ENCODE data around the gene PACS2.
"Not testable (repeated sequence)": the region's sequence is repeated elsewhere in the genome, so short reads cannot be mapped to it uniquely, and the experiment has no call there.

PACS2 gene

DNA sequence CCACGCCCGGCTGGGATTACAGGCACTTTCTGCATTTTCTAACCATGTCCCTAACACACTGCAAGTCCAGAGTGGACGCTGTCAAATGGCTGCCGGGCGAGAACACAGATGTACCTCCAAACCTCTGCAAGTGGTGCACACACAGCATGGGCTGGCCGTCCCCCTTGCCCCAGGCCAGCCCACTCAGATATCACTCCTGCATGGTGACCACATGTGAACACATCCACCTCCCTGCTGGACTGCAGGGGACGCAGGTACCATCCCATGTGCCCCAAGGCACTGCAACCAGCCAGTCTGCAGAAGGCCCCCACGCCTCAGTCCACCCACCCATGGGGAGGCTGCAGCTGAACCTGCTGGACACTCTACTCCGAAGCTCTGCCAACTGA, 27.8 kb upstream of the PACS2 start:
- Histone ChIP-seq H3K36me3 (peaks cover 4% of the 10 kb centered on the region; the same call in 1 of the 2 replicates), H3K27ac (peak overlapping the region; percentile 47; the same call in 1 of the 2 replicates), H3K9me3 (no peaks in the 10 kb centered on the region), H3K4me1 (peaks cover 100% of the 10 kb centered on the region), H3K9ac (no peak overlapping the region), H3K4me3 (no peak overlapping the region), H3K4me2 (peak overlapping the region; percentile 88), H3K27me3 (no peaks in the 10 kb centered on the region), H4K20me1 (peaks cover 80% of the 10 kb centered on the region)
- no peak for TF ChIP-seq Cebpa-rat (IDR thresholded peaks at IDR 0.05)

DNA sequence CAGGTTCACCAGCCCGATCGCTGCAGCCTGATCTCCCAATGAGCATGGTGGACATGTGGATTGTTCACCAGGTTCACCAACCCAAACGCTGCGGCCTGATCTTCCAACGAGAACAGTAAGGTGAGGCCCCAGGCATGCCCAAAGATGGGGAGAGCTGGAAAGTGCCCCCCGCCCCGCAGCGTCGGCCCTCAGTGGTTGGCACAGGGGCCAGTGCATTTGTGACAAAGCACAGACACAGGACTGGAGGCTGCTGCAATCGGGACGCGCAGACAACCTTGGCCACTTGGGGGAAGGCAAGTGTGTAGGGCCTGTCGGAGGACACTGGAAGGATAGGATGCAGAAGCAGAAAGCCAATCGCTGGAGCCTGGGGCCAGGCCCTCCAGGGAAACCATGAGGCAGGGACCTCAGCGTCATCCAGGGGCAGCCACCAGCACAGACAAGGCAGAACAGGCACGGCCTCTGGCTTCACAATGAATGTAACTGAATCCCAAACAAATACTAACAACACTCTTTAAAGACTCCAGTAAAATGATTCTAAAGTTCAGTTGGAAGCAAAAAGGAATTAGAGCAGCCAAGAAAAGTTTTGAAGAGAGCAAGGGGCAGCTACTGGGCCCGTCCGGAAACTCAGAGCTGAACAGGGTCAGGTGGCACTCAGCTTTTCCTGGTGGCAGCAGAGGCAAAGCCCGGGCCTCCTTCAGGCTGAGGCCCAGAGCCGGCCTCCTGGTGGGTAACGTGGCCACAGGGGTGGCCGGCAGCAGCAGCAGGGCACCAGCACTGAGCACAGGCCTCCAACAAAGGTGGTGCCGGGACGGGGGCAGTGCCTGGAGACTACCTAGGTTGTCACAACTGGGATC, 27.1 kb upstream of the PACS2 start:
- H3K9ac ChIP-seq = peak overlapping the region; percentile 48; the same call in 1 of the 2 replicates
- TF ChIP-seq Cebpa-rat (IDR thresholded peaks at IDR 0.05) = no peak
- no peaks in the 10 kb centered on the region for H3K27me3 ChIP-seq
- H3K4me1 ChIP-seq = peaks cover 100% of the 10 kb centered on the region
- H3K9me3 ChIP-seq = no peaks in the 10 kb centered on the region
- no peak overlapping the region for H3K4me3 ChIP-seq
- peak overlapping the region; percentile 88 for H3K4me2 ChIP-seq
- H4K20me1 ChIP-seq = peaks cover 81% of the 10 kb centered on the region
- peak overlapping the region; percentile 72 for H3K27ac ChIP-seq
- H3K36me3 ChIP-seq = peaks cover 4% of the 10 kb centered on the region; the same call in 1 of the 2 replicates

- not testable (repeated sequence) for H3K9me3 ChIP-seq, H3K27me3 ChIP-seq, H3K4me3 ChIP-seq, H3K36me3 ChIP-seq, H3K27ac ChIP-seq, H3K9ac ChIP-seq
- Histone ChIP-seq H4K20me1 (peaks cover 81% of the 10 kb centered on the region), H3K4me1 (peaks cover 100% of the 10 kb centered on the region), H3K4me2 (peak overlapping the region; percentile 93)
Measured at GRCh38 chr14:105288936-105289335, 25.6 kb upstream of the PACS2 start.

GRCh38 chr14:105290621-105291346, 23.8 kb upstream of the PACS2 start:
- no peaks in the 10 kb centered on the region for H3K9me3 ChIP-seq
- H4K20me1 ChIP-seq = peaks cover 92% of the 10 kb centered on the region
- peak overlapping the region; percentile 93 for H3K4me2 ChIP-seq
- no peak for TF ChIP-seq Cebpa-rat (IDR thresholded peaks at IDR 0.05)
- no peaks in the 10 kb centered on the region for H3K27me3 ChIP-seq
- peaks cover 4% of the 10 kb centered on the region; the same call in 1 of the 2 replicates for H3K36me3 ChIP-seq
- peak overlapping the region; percentile 42 for H3K9ac ChIP-seq
- peak overlapping the region; percentile 89 for H3K27ac ChIP-seq
- H3K4me3 ChIP-seq = no peak overlapping the region
- peaks cover 100% of the 10 kb centered on the region for H3K4me1 ChIP-seq

DNA sequence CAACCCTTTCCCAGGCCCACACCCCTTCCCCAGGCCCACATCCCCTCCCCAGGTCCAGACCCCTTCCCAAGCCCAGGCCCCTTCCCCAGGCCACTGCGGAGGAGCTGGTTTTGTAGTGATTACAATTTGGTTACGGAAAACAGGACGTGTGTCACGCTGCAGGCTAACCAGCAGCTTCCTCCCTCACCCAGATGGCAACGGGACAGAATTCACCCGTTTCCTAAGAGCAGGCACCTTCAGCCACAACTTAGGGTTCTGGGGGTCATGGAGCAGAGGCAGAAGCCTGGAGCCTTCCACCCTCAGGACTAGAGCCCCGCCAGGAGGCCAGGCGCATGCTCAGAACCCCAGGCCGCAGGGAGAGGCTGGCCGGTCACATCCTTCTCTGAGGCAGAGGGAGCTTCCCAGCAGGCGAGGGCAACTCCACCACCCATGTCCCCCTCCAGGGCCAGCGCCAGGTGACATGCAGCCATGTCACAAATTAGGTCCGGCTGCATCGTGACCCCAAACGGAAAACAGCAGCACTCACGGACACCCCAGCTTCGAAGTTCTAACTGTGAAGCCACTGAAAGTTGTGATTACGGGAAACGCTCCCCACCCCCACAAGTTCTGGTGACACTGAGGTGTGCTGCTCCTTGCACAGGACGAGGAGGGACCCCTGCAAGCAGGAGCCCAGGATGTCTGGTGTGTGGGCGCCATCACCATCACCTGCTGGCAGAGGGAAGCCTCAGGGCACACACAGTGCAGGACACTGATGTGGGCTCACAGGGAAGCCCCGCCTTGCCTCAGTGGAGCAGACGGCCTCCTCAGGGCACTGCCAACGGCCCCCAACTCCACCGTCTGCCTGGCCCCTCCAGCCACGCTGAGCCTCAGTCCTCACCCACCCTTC, 21.5 kb upstream of the PACS2 start:
- H3K27ac ChIP-seq = peak overlapping the region; percentile 89
- peak overlapping the region; percentile 68 for H3K9ac ChIP-seq
- H3K9me3 ChIP-seq = no peaks in the 10 kb centered on the region
- peaks cover 92% of the 10 kb centered on the region for H4K20me1 ChIP-seq
- H3K4me1 ChIP-seq = peaks cover 99% of the 10 kb centered on the region
- H3K27me3 ChIP-seq = no peaks in the 10 kb centered on the region
- H3K4me3 ChIP-seq = peak overlapping the region; percentile 53
- H3K36me3 ChIP-seq = 0 out of 2 replicates have a peak, but pooled peaks cover 9% of the 10 kb centered on the region
- peak overlapping the region; percentile 93 for H3K4me2 ChIP-seq
- TF ChIP-seq Cebpa-rat (IDR thresholded peaks at IDR 0.05) = no peak

GRCh38 chr14:105294142-105294597, 20.4 kb upstream of the PACS2 start:
- no peaks in the 10 kb centered on the region for H3K9me3 ChIP-seq
- TF ChIP-seq Cebpa-rat (IDR thresholded peaks at IDR 0.05) = no peak
- peak overlapping the region; percentile 93 for H3K4me2 ChIP-seq
- H3K36me3 ChIP-seq = 0 out of 2 replicates have a peak, but pooled peaks cover 9% of the 10 kb centered on the region
- peak overlapping the region; percentile 53 for H3K4me3 ChIP-seq
- peaks cover 98% of the 10 kb centered on the region for H4K20me1 ChIP-seq
- H3K9ac ChIP-seq = peak overlapping the region; percentile 68
- H3K27ac ChIP-seq = peak overlapping the region; percentile 89
- no peaks in the 10 kb centered on the region for H3K27me3 ChIP-seq
- peaks cover 99% of the 10 kb centered on the region for H3K4me1 ChIP-seq

DNA sequence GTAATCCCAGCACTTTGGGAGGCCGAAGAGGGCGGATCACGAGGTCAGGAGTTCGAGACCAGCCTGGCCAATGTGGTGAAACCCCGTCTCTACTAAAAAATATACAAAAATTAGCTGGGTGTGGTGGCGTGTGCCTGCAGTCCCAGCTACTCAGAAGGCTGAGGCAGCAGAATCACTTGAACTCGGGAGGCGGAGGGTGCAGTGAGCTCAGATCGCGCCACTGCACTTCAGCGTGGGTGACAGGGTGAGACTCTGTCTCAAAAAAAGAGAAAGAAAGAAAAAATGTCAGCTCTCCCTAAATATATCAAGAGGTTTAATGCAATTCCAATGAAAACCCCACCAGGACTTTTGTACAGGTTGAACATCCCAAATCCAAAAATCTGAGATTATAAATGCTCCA, 17.2 kb upstream of the PACS2 start:
- not testable (repeated sequence) for H3K36me3 ChIP-seq, H3K27ac ChIP-seq, H3K27me3 ChIP-seq, H3K9ac ChIP-seq, H3K9me3 ChIP-seq, H3K4me3 ChIP-seq, H3K4me2 ChIP-seq
- H4K20me1 ChIP-seq = peaks cover 81% of the 10 kb centered on the region
- peaks cover 85% of the 10 kb centered on the region for H3K4me1 ChIP-seq

- no peak for TF ChIP-seq Cebpa-rat (IDR thresholded peaks at IDR 0.05)
- H3K27me3 ChIP-seq = no peaks in the 10 kb centered on the region
- peak overlapping the region; percentile 96 for H3K4me2 ChIP-seq
- 0 out of 2 replicates have a peak, but pooled peaks cover 9% of the 10 kb centered on the region for H3K36me3 ChIP-seq
- H4K20me1 ChIP-seq = peaks cover 55% of the 10 kb centered on the region
- peaks cover 68% of the 10 kb centered on the region for H3K4me1 ChIP-seq
- H3K9ac ChIP-seq = peak overlapping the region; percentile 97
- peak overlapping the region; percentile 94 for H3K4me3 ChIP-seq
- H3K9me3 ChIP-seq = no peaks in the 10 kb centered on the region
- H3K27ac ChIP-seq = peak overlapping the region; percentile 95
Measured at GRCh38 chr14:105299654-105300541, 14.7 kb upstream of the PACS2 start.
